PC-3 (cell line): Measurements from ENCODE around the gene RGS10. TPM values are rescaled to one million over a fixed set of nuclear protein-coding genes. Genes with fewer than 3 reads are reported as not detected.

ENCODE experiments used
- ATAC-seq: fragments of 200-7000 bp; cut with Tn5 transposase; 2 replicates; pipeline ENCODE4 v1.9.1; 2020; ENCODE audit warnings: mild to moderate bottlenecking, moderate library complexity
- BruUV-seq: library from RNA; stranded (reverse); fragments of 400-500 nt; replicated peaks from 2 replicates; lab custom pipeline; 2021; lab: Mats Ljungman, UMichigan
- CTCF ChIA-PET: fragments of 300-600 bp; sonication (Branson Sonifier 250); formaldehyde crosslinking; loops from one replicate; lab custom pipeline; 2022; ENCODE audit warnings: antibody characterized with exemption; lab: Charles Lee
- POLR2A ChIA-PET: fragments of 300-600 bp; sonication (Branson Sonifier 250); formaldehyde crosslinking; loops from one replicate; lab custom pipeline; 2022; ENCODE audit warnings: antibody characterized with exemption; ENCODE audit not compliant: unreplicated experiment; lab: Charles Lee
- DNase-seq: peaks from one replicate; pipeline ENCODE4 v3.0.0-alpha.2; 2015
- H2AFZ ChIP-seq: fragments of 300-600 bp; sonication (generic); 2 replicates; pipeline ENCODE4 v1.6.0; 2016; ENCODE audit warnings: antibody characterized with exemption, low read length
- H3F3A ChIP-seq: fragments of 300-600 bp; sonication (generic); one replicate; pipeline ENCODE4 v1.6.0; 2017; ENCODE audit warnings: antibody characterized with exemption, low read length, control low read depth, mild to moderate bottlenecking; ENCODE audit not compliant: unreplicated experiment
- H3K27ac ChIP-seq: fragments of 300-600 bp; sonication (generic); 2 replicates; pipeline ENCODE4 v1.5.1; 2016; ENCODE audit warnings: mild to moderate bottlenecking, low read length
- H3K27me3 ChIP-seq: fragments of 300-600 bp; sonication (generic); 2 replicates; pipeline ENCODE4 v1.6.1; 2016; ENCODE audit warnings: low read length, mixed read lengths
- H3K36me3 ChIP-seq: fragments of 300-600 bp; sonication (generic); 2 replicates; pipeline ENCODE4 v1.6.1; 2016; ENCODE audit warnings: low read depth, mixed run types, low read length, mixed read lengths
- H3K4me1 ChIP-seq: fragments of 300-600 bp; sonication (generic); 2 replicates; pipeline ENCODE4 v1.5.1; 2016; ENCODE audit warnings: low read length; ENCODE audit not compliant: insufficient read depth
- H3K4me2 ChIP-seq: fragments of 300-600 bp; sonication (generic); 2 replicates; pipeline ENCODE4 v1.6.0; 2016; ENCODE audit warnings: low read length
- H3K4me3 ChIP-seq: fragments of 300-600 bp; sonication (generic); 2 replicates; pipeline ENCODE4 v1.5.1; 2016; ENCODE audit warnings: mild to moderate bottlenecking, low read length, mixed read lengths
- H3K79me2 ChIP-seq: fragments of 300-600 bp; sonication (generic); 2 replicates; pipeline ENCODE4 v1.6.1; 2017; ENCODE audit warnings: low read length, mixed read lengths
- H3K9ac ChIP-seq: fragments of 300-600 bp; sonication (generic); 2 replicates; pipeline ENCODE4 v1.6.0; 2016; ENCODE audit warnings: mild to moderate bottlenecking, low read length
- H3K9me2 ChIP-seq: fragments of 300-600 bp; sonication (generic); replicated peaks from 2 replicates; pipeline ENCODE4 v1.6.1; 2016; ENCODE audit warnings: mixed run types, low read length, mixed read lengths
- H3K9me3 ChIP-seq: fragments of 300-600 bp; sonication (generic); 2 replicates; pipeline ENCODE4 v1.6.1; 2016; ENCODE audit warnings: low read length, mixed read lengths
- H4K20me1 ChIP-seq: fragments of 300-600 bp; sonication (generic); 2 replicates; pipeline ENCODE4 v1.6.1; 2016; ENCODE audit warnings: low read length, mixed read lengths
- EZH2 ChIP-seq: fragments of 300-600 bp; sonication (generic); IDR thresholded peaks from one replicate; pipeline ENCODE4 v1.6.1; 2017; ENCODE audit warnings: antibody characterized with exemption, mild to moderate bottlenecking, low read length; ENCODE audit not compliant: unreplicated experiment
- EZH2phosphoT487 ChIP-seq: fragments of 300-600 bp; sonication (generic); IDR thresholded peaks from 2 replicates; pipeline ENCODE4 v1.6.1; 2018; ENCODE audit warnings: mild to moderate bottlenecking, antibody characterized with exemption, low read length, borderline replicate concordance
- intact Hi-C: fragments of 100-400 bp; cut with micrococcal nuclease; formaldehyde crosslinking; loops from 2 replicates; pipeline ENCODE4 v1.9.0; 2023
- total RNA-seq: library from RNA; depleted of rRNA; stranded (reverse); fragments of >200 nt; gene quantifications from 2 replicates; pipeline ENCODE4 v1.2.3, GENCODE V29; 2014
- TF ChIP-seq, protein P1 (sequence below): fragments of 300-600 bp; sonication (generic); conservative IDR thresholded peaks from 2 replicates; pipeline ENCODE4 v1.5.1; 2017; ENCODE audit warnings: antibody characterized with exemption, low read depth, mild to moderate bottlenecking, low read length

Gene RGS10
- total RNA-seq, 1 experiment from 2014 or later: 27.6 TPM

DNA sequence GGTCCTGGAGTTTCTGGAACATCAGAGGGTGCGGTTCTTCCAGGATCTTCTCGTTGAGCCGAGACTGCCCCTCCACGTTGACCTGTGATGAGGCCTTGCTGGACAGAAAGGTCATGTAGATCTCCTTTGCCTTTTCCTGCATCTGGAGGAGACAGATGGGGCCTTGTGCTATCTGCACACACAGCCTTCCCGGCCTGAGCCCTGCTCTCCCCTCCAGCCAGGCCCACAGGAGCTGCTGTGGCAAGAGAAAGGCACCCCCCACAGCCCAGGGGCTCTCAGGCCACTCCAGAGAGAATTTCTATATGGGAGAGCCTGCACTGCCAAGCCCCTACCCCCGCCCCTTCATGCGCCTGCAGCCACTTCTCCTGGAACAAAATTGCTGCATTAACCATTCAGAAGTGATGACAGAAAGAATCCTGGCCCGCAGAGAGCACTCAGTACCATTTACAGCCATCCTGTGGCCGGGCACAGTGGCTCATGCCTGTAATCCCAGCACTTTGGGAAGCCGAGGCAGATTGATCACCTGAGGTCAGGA, 26.9 kb downstream of the RGS10 start:
- BruUV-seq: no TSS peak
- intact Hi-C loops: no loop called here
- DNase-seq: no peak

DNA sequence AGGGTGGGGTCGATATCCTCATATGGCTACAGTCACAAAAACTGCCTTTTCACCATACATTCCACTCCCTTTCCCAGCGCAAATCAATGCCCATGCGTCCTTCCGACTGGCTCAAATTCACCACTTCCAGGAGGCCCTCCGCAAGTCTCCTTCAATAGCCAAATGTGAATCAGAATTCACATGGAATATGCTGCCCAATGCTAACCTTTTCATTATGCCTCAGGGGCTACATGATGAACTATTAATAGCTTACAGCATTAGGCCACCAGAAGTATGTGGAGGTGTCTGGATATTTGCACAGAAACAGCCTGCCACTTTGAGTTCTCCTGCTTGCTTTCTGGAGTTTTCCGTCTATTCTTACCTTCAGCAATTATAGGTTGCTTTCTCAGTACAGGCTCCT, 27.7 kb downstream of the RGS10 start:
- POLR2A ChIA-PET: no interaction called here
- DNase-seq: no peak
- BruUV-seq: no TSS peak
- H3K79me2 ChIP-seq: no peaks in the 10 kb centered on the region
- H3K4me2 ChIP-seq: no peak overlapping the region
- no peaks in the 10 kb centered on the region for H3K36me3 ChIP-seq
- no peak for ATAC-seq
- H2AFZ ChIP-seq: no peak overlapping the region
- H3K27me3 ChIP-seq: no peaks in the 10 kb centered on the region
- H3F3A ChIP-seq: no peaks in the 10 kb centered on the region
- H3K9me2 ChIP-seq: no peaks in the 10 kb centered on the region
- TF ChIP-seq, protein P1, sequence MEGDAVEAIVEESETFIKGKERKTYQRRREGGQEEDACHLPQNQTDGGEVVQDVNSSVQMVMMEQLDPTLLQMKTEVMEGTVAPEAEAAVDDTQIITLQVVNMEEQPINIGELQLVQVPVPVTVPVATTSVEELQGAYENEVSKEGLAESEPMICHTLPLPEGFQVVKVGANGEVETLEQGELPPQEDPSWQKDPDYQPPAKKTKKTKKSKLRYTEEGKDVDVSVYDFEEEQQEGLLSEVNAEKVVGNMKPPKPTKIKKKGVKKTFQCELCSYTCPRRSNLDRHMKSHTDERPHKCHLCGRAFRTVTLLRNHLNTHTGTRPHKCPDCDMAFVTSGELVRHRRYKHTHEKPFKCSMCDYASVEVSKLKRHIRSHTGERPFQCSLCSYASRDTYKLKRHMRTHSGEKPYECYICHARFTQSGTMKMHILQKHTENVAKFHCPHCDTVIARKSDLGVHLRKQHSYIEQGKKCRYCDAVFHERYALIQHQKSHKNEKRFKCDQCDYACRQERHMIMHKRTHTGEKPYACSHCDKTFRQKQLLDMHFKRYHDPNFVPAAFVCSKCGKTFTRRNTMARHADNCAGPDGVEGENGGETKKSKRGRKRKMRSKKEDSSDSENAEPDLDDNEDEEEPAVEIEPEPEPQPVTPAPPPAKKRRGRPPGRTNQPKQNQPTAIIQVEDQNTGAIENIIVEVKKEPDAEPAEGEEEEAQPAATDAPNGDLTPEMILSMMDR: no peak
- TF ChIP-seq EZH2phosphoT487 (no peak), EZH2 (no peak)
- H3K4me3 ChIP-seq: no peak overlapping the region
- H3K9me3 ChIP-seq: no peaks in the 10 kb centered on the region
- H4K20me1 ChIP-seq: no peaks in the 10 kb centered on the region
- no peak overlapping the region for H3K9ac ChIP-seq
- peaks cover 19% of the 10 kb centered on the region for H3K4me1 ChIP-seq
- CTCF ChIA-PET: no interaction called here
- intact Hi-C loops: no loop called here
- H3K27ac ChIP-seq: no peak overlapping the region

More for the DNA sequence above, 26.9 kb downstream of the RGS10 start:
- Histone ChIP-seq H3K36me3 (no peaks in the 10 kb centered on the region), H2AFZ (no peak overlapping the region), H3K4me1 (peaks cover 19% of the 10 kb centered on the region), H3K4me3 (no peak overlapping the region), H3K9me3 (no peaks in the 10 kb centered on the region), H3K9ac (no peak overlapping the region), H4K20me1 (no peaks in the 10 kb centered on the region), H3K27ac (no peak overlapping the region), H3K27me3 (no peaks in the 10 kb centered on the region), H3K4me2 (no peak overlapping the region), H3F3A (no peaks in the 10 kb centered on the region), H3K9me2 (no peaks in the 10 kb centered on the region), H3K79me2 (no peaks in the 10 kb centered on the region)
- no peak for ATAC-seq
- CTCF ChIA-PET: no interaction called here
- TF ChIP-seq, protein P1: no peak
- TF ChIP-seq EZH2phosphoT487 (no peak), EZH2 (no peak)
- POLR2A ChIA-PET: no interaction called here

DNA sequence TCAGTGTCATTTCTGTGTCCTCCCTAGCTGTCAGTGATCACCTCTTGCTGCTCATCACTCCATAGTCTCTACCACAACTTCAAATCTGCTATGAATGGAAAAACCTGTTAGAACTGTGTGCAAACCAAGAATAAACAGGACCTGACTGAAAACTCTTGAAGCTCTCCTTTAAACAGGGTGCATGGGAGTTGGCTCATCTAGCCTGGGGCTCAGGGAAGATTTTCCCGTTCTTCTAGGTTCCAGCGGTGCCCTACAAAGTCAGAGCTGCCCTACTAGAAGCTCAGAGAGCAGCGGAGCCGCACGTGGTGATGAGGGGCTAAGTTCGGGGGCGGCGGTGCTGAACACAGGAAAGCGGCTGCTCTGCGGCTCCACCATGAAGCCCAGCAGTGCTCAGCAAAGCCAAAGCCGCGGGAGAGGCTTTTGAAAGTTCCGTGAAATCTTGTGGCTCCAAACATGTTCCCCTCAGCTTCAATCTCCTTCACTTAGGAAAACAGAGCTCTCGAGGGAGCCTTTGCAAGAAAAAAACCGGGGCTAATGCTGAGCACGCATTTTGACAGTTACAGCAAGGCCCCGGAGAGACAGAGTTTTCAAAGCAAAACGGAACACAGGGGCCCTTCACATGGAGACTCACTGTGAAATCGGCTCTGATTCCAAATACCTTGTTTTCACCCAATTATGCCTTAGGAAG, 30.5 kb downstream of the RGS10 start:
- Histone ChIP-seq H3K9me2 (no peaks in the 10 kb centered on the region), H3K79me2 (no peaks in the 10 kb centered on the region), H2AFZ (no peak overlapping the region), H3K27ac (no peak overlapping the region), H3K9me3 (no peaks in the 10 kb centered on the region), H3K4me3 (no peak overlapping the region), H4K20me1 (no peaks in the 10 kb centered on the region), H3K4me1 (peaks cover 11% of the 10 kb centered on the region), H3K36me3 (no peaks in the 10 kb centered on the region), H3K9ac (no peak overlapping the region), H3K27me3 (no peaks in the 10 kb centered on the region), H3F3A (no peaks in the 10 kb centered on the region), H3K4me2 (no peak overlapping the region)
- TF ChIP-seq, protein P1: no peak
- no peak for TF ChIP-seq EZH2
- TF ChIP-seq EZH2phosphoT487: no peak
- DNase-seq (no peak), ATAC-seq (no peak)
- intact Hi-C loops: no loop called here
- CTCF ChIA-PET: no interaction called here
- BruUV-seq: no TSS peak
- POLR2A ChIA-PET: no interaction called here
